Measurements from ENCODE around the gene KCNG1.

DNA sequence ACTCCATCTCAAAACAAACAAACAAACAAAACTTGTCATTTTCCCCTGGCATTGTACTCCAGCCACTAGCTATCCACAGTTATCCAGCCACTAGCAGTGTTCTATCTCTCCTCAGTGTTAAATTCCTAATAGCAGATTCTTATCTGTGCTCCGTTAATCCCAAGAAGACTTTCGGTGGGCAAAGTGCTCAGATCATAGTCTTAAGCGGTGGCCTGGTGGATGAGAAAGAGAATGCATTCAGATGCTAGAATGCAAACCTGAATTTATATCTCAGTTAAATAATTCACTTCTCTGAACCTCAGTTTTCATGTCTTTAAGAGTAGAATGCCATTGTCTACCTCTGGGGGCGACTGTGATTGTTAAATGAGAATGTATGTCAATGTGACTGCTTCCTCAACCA is 47.7 kb upstream of the KCNG1 start:
- TF ChIP-seq POLR2A (IDR thresholded peaks at IDR 0.05; ENCODE audit: low read depth, low read length) (no peak), SMC3 (IDR thresholded peaks at IDR 0.05; ENCODE audit: low read depth, low read length) (no peak), CEBPB (IDR thresholded peaks at IDR 0.05; ENCODE audit: low read depth, low read length) (no peak)
- TF ChIP-seq, protein P1, sequence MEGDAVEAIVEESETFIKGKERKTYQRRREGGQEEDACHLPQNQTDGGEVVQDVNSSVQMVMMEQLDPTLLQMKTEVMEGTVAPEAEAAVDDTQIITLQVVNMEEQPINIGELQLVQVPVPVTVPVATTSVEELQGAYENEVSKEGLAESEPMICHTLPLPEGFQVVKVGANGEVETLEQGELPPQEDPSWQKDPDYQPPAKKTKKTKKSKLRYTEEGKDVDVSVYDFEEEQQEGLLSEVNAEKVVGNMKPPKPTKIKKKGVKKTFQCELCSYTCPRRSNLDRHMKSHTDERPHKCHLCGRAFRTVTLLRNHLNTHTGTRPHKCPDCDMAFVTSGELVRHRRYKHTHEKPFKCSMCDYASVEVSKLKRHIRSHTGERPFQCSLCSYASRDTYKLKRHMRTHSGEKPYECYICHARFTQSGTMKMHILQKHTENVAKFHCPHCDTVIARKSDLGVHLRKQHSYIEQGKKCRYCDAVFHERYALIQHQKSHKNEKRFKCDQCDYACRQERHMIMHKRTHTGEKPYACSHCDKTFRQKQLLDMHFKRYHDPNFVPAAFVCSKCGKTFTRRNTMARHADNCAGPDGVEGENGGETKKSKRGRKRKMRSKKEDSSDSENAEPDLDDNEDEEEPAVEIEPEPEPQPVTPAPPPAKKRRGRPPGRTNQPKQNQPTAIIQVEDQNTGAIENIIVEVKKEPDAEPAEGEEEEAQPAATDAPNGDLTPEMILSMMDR (conservative IDR thresholded peaks at IDR 0.05; ENCODE audit: low read depth, low read length) = no peak

Measured in IMR-90 (cell line).